ENCODE data around the gene ZMYND15.

DNA sequence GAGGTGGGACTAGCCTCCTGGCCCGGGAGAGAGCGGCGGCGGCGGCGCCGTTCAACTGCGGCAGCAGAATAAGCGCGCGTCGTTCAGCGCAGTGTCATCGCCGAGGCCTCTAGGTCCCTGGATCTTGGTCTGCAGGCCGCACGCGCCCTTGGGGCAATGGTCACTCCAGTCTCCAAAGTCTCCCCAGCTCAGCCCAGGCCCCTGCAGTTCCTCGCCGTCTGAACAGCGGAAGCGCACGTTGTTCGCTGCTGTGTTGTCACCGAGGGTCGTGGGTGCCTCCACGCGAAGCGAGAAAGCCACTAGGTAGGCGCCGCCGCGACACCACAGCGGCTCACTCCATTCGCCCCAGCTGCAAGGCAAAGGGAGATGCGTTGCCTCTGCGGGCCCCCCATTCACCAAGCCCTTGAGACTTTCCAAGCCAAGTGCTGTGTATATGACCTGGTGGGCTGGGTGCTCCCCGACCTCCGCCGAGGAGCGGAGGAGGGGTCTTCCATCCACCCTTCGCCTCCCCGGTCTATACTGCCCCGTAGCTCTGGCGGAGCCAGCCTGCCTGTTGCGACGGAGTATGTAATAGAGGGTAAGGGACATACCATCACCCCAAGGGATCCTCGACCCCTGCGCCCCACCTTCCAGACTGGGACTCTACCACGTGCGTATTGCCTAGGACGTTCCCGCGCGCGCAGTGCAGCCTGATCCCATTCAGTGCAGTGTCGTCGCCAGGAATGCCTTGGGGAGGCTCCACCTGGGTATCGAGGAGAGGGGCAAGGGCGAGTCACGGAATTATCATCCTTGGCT lies 45.9 kb downstream of the ZMYND15 start:
- TF ChIP-seq CTCF (IDR thresholded peaks at IDR 0.05) = no peak
- TF ChIP-seq EZH2phosphoT487 (IDR thresholded peaks at IDR 0.05) = no peak
